ENCODE data around the gene COL25A1.

The COL25A1 gene

GRCh38 chr4:108901291-108901690 lies 401.2 kb downstream of the COL25A1 start:
- no peak for DNase-seq (ENCODE audit: low read depth)
- TF ChIP-seq, protein P1, sequence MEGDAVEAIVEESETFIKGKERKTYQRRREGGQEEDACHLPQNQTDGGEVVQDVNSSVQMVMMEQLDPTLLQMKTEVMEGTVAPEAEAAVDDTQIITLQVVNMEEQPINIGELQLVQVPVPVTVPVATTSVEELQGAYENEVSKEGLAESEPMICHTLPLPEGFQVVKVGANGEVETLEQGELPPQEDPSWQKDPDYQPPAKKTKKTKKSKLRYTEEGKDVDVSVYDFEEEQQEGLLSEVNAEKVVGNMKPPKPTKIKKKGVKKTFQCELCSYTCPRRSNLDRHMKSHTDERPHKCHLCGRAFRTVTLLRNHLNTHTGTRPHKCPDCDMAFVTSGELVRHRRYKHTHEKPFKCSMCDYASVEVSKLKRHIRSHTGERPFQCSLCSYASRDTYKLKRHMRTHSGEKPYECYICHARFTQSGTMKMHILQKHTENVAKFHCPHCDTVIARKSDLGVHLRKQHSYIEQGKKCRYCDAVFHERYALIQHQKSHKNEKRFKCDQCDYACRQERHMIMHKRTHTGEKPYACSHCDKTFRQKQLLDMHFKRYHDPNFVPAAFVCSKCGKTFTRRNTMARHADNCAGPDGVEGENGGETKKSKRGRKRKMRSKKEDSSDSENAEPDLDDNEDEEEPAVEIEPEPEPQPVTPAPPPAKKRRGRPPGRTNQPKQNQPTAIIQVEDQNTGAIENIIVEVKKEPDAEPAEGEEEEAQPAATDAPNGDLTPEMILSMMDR (conservative IDR thresholded peaks at IDR 0.05; ENCODE audit: low read depth, low read length), result no peak

DNA sequence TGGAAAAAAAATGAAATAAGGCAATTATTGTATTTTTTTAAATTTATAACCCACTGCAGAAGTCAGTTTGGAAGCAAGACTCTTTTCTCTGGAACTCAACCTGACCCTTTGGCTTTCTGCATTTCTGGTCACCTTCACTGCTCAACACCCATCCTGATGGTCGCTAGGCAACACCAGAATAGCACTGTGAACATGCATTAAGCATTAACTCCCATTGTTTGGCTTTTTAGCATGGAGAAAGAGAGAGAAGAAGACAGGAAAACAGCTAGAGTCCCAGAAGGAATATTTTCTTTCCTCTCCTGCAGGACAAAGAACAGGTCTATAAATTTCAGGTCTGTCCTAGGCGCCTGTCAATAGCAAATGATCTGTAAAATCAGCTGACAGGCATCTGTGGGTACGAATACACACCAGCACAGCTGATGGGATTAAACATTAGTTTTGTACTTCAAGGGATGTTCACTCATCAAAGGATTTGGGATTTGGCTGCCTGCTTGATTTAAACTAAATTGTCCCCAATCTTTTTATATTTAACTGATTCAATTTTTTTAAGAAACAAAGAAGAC lies 402.4 kb downstream of the COL25A1 start:
- DNase-seq (ENCODE audit: low read depth), result no peak

More at GRCh38 chr4:108901291-108901690, 401.2 kb downstream of the COL25A1 start:
- no peak overlapping the region for H3K4me3 ChIP-seq (ENCODE audit: low read length)

GRCh38 chr4:108893468-108893867 lies 409.0 kb downstream of the COL25A1 start:
- no peak overlapping the region for H3K4me3 ChIP-seq (ENCODE audit: low read length)
- no peak for DNase-seq (ENCODE audit: low read depth)
- TF ChIP-seq, protein P1 (conservative IDR thresholded peaks at IDR 0.05; ENCODE audit: low read depth, low read length), result no peak

More for the DNA sequence above, 402.4 kb downstream of the COL25A1 start:
- TF ChIP-seq, protein P1 (conservative IDR thresholded peaks at IDR 0.05; ENCODE audit: low read depth, low read length), result no peak
- no peak overlapping the region for H3K4me3 ChIP-seq (ENCODE audit: low read length)

DNA sequence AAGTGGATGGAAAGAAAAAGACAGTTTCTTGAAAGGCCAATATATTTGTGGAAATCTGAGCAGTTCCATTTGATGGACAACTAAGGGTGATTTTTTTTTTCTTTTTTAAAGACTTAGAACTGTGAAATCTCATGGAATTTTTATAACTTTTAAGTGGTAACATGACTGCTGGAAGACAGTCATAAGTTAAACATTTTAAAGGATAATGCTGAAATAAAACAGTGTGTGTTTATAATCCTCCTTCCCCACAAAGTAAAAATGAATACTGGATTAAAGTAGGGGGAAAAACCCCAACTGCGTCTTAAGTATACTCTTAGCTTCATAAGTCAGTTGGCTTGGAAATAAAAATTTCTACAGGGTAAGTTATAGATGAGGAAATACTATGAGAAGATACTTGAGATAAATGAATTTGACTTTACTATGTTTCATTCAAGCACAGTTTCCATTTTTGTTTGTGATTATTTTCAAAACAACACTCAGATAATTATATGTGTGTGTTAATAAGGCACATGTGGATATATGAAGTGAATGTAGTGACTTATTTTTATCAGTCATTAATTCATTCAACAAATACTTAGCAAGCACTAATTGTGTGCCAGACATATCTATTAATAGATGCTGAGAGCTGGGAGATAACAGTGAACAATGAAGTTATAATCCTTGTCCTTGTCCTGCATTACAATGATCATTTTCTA lies 410.4 kb downstream of the COL25A1 start:
- H3K4me3 ChIP-seq (ENCODE audit: low read length), result no peak overlapping the region
- no peak for DNase-seq (ENCODE audit: low read depth)
- TF ChIP-seq, protein P1 (conservative IDR thresholded peaks at IDR 0.05; ENCODE audit: low read depth, low read length), result no peak

DNA sequence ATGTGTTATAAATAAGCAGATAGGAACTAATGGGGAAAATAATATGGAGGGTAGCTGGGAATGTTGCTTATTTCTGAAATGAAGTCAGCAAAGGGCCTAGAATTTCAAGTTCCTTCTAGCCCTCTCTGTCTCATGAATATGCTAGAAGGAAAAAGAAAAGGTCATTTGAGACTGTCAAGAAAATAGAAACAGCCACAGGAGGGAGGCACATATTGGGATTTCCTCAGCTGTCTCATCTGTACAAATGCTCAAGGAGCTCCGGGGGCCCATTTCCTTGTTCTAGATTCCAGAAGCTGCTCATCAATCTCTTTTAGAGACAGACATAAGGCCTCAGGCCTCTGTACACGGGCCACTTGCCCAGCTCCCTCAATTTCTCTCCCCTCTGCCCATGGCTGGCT lies 412.0 kb downstream of the COL25A1 start:
- H3K4me3 ChIP-seq (ENCODE audit: low read length), result no peak overlapping the region
- DNase-seq (ENCODE audit: low read depth), result no peak
- TF ChIP-seq, protein P1 (conservative IDR thresholded peaks at IDR 0.05; ENCODE audit: low read depth, low read length), result no peak

DNA sequence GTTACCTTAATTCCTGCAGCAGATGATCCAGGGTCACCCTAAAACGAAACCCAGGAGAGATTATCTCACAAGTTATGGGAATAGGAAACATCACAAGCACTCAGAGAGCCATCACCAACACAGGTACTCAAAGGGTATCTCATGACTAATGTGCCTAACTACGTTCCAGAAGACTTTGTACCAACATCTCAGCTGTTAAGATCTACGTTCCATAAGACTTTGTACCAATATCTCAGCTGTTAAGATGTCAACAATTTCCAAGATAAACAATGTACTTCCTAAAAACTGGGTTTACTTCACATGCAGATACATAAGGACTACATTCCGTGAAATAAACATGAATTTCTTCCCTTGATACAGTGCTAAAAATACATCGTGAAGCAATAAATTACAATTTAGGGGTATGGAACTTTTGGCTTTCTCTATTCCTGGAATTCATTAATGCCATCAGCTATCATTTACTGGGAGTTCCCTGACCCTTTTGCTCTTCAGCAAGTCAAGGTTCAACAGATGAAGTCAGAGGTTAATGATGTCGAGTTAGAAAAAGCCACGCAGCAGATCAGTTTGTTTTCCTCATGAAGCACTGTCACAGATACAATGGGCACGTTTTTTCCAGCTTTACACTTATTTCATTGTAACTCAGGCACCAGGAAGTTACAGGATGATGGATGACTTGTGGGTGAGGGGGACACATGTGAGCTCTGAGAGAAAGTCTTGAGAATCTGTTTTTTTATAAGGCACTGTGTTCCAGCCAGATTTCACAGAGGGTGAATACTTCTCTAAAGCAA lies 412.6 kb downstream of the COL25A1 start:
- no peak for DNase-seq (ENCODE audit: low read depth)
- H3K4me3 ChIP-seq (ENCODE audit: low read length), result no peak overlapping the region
- TF ChIP-seq, protein P1 (conservative IDR thresholded peaks at IDR 0.05; ENCODE audit: low read depth, low read length), result no peak
